DMS 273 treated with DMSO at 0.1 percent for 48 hours (cell line): ENCODE measurements around the gene FAM241B.

Source experiments
- DNase-seq: peaks from one replicate; lab custom pipeline; 2025; lab: John Stamatoyannopoulos, UW

The FAM241B gene, protein sequence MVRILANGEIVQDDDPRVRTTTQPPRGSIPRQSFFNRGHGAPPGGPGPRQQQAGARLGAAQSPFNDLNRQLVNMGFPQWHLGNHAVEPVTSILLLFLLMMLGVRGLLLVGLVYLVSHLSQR

DNA sequence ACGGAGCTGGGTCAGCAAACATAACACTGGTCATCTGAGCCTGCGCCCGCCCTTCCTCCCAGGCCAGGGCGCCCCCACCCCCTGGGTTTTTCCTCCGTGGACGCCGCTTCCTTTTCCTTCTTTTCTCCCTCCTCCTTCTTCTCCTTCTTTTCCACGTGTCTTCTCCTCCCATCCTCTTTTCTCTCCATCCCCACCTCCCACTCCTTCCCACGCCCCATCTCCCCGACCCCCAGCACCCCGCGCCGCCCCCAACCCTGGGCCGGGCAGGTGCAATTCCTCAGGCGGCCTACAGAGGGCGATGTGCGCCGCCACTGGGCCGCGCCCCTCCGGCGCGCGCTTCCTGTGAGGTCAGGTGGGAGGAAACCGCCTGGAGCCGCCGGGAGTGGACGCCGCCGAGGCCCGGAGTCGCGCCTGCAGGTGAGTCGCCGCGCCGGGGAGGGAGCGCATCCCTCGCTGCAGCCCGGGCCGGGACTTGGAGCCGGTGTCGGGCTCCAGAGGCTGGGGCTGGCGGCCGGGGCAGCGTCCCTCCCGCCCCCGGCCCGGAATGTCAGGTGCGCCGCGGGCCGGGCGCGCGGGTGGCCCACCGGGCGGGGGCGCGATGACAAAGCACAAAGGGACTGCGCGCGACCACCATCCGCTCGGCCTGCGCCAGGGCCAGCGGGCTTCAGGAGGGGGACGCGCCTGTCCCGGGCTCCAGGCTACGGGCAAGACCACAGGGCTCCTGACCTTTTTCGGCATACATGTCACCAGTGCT lies at the start of gene FAM241B:
TSS of gene FAM241B (plus strand) at position 351 of the 754 bp plus-strand sequence. CDS start 1,497 bp downstream, outside the sequence.
- no peak for DNase-seq

DNA sequence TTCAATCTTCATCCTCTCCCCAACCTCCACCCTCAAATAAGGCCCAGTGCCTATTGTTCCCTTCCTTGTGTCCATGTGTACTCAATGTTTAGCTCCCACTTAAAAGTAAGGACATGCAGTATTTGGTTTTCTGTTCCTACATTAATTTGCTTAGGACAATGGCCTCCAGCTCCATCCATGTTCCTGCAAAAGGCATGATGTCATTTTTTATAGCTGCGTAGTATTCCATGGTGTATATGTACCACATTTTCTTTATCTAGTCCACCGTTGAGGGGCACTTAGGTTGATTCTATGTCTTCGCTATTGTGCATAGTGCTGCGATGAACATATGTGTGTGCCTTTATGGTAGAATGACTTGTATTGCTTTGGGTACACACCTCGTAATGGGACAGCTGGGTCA lies 49.6 kb upstream of the FAM241B start:
- DNase-seq, result no peak

DNA sequence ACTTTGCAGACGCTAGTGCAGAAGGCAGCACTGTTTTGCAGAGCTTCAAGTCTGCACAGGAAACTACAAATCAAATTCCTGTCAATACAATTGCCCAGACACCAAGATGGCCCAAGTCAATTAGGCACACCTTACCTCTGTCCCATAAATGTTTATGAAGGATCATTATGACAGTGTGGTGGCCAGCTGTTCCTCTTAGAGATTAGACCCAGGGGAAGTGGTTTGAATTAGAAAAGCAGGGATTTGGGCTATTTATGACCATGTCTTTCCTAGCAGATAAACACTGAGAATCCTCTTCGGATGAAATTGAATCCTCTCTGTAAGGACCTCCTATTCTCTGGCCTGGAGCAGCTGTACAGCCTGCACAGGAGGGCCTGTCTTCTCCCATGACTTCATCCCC lies 46.9 kb upstream of the FAM241B start:
- DNase-seq, result no peak

DNA sequence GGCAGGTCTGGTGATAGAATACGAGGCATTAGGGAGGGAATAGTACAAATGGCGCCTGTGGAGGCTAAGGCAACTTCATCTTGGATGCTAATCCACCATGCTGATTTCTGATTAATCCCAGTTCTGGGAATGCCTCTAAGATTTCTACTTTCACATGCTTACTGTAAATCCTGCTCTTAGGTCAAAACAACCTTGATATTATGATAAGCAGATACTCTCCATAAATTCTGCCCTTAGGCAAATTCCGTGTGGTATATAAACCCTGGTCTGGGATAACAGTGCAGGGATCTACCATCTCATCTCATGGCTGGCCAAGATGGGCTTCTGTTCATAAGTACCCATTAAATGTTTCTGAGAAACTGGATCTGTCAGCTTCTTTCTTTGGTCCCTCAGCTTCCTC lies 45.4 kb upstream of the FAM241B start:
- no peak for DNase-seq

DNA sequence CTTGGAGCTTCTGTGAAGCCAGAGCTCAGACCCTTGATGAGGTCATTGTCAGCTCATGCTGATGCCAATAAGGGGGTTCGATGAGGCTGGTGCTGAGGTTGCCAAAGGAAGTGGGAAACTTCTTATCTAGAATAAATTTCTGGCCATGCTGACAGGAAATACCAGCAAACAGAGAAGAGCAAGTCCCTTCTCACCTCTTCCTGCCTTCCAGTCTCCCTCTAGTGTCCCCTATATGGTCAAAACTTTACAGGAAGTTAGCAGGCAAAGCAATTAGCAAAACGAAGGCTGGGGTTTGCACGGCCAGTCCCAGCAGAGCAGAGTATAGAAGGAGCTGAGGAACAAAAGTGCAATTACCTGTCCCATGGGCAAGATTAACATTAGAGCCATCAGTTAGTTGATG lies 41.7 kb upstream of the FAM241B start:
- DNase-seq, result no peak

DNA sequence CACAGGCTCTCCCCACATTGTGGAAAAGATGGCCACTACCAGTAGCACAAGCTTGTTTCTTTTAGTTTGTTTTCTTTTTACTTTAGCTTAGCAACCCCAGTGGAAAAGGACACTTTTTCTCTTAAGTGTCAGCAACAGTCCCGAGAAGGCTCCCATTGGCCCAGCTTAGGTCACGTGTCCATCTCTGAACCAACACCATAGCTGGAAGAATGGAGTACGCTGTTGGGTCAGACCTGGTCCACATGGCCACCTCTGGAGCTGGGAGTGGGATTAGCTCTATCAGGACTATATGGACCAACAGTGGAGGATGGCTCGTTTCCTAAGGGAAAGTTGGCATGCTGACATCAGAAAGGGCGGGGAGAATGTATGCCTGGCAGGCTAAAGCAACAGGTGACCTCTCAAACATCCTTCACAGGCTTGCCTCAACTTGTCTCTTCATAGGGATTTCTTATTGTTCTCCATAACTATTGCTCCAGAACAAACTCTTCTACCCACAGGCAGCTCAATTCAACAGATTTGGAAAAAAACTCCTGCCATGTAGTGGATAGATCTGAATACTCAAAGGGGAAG lies 29.2 kb upstream of the FAM241B start:
- DNase-seq, result no peak

DNA sequence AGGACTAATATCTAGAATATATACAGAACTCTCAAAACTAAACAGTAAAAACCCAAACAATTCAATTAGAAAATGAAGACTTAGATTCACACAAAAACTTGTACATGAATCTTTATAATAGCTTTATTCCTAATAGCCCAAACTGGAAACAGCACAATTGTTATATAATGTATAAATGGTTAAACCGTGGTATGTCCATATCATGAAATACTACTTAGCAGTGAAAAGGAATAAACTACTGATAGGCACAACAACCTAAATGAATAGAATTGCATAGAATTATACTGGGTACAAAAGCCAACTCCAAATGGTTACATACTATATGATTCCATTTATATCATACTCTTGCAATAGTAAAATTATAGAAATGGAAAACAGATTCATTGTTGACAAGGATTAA lies 21.0 kb upstream of the FAM241B start:
- DNase-seq, result no peak

DNA sequence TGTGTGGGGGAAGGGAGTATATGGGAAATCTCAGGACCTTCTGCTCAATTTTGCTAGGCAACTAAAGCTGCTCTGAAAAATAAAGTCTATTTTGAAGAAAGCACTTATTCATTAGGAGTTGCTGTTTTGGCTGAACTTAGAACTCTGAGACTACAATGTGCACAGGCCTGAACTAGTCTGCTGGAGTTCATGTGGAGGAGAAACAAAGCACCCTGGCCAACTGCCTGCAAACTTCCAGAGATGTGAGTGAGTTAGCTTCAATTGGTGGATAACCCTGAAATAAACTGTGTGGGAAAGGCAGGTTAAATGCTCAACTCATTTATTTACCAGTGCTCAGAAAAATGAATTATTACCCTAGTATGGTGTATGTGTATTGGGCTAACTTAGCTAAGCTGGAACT lies 17.3 kb upstream of the FAM241B start:
- DNase-seq, result no peak

DNA sequence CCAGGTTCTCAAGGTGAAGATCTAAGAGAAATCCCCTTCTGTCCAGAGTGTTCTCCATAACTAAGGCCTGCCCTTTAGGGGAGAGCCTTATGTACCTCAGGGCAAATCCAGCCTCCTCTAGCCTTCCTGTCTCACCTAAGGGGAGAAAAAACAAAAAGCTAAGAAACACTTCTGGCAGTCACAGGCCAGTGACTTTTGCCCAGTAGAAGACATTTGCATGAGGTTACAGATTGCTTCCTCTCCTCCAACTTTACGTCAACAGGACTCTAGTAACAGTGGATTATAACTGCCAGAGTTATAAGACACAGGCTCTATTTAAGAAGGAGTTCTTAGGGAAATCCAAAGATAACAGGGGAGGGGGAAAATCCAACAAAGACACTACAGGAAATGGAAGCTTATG lies 15.9 kb upstream of the FAM241B start:
- DNase-seq, result no peak

DNA sequence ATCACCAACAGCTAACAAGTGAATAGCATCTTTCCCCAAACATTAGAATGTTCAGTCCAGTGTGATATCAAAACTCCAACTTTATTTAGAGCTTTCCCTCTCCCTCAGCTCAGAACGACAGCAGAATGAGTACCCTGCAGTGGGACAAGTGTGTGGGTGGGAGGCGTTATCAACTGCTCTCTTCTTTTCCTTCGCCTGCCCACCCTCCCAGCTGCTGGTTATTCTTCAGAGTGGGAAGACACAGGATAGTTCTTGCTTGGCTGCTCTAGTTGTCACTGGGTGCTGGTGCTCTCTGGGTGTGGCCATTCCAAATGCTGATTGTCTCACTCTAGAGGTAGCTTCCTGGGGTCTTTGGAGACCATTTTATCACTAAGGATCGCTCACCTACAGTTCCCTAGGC lies 13.7 kb upstream of the FAM241B start:
- DNase-seq, result no peak

DNA sequence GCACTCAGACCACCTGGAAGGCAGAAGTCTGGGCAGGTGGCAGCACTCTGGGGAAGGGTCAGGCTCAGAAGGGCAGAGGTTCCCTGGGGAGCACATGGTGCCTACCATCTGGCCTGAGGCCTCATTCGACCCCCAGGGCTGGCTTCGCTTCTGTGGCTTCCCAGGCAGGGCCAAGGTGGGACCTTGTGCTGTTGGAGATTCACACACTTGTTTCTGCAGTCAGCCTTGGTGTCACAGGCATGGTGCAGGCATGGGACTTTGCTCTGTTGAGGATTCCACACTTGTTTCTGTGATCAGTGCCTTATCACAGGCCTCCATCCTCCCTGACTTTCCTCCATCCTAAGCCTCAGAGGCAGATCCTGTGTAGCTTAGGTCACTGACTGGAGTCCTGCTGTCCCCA lies 11.3 kb upstream of the FAM241B start:
- no peak for DNase-seq

DNA sequence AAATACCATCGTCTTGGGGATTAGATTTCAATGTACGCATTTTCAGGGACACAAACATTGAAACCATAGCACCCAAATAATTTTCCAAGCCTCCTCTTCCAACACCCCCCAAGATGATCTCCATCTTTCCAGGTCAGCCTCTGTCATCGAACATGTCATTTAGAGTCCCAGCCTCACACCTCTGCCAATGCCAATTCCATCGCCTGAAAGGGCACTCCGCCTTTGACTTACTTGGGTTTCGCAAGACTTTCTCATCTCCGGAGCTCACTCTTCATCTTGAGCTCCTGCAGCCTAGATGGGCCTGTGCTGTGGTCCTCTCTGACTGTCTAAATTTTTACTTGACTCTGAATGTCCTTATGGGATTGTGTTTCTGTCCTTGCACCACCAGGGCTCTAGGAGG lies 10.4 kb upstream of the FAM241B start:
- no peak for DNase-seq

DNA sequence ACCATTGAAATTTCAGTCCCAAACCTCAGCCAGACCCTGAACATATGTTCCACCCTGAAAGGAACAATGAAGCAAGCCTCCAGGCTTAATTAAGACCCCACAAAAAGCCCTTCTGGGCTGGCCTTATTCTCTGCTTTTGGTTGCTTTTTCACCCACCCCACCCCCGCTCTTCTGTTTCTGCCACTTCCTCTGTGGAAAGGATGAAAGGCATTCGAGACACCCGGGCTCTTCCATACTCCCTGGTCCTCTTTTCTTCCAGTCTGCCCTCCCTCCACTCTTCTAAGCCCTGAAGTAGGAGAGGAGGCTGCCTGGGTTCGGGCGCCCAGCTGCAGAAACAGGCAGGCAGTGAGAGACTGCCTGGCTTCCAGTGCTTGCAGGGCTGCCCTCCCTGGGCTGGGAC lies 9.4 kb upstream of the FAM241B start:
- no peak for DNase-seq

DNA sequence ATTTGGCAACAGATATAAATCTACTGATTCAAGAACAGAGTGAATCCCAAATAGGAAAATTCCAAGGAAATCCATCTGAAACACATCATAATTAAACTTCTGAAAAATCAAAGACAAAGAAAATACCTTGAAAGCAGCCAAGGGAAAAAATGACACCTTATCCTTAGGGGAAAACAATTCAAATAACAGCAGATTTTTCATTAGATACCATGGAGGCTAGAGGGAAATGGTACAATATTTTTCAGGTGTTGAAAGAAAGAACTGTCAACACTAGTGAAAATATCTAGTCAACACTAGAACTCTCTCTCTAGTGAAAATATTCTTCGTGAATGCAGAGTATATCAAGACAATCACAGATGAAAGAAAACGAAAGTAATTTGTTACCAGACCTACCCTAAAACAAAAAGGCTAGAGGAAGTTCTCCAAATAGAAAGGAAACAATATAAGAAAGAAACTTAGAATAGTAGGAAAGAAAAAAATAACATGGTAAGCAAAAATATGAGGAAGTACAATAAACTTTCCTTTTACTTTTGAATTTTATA lies 5.7 kb upstream of the FAM241B start:
- DNase-seq, result no peak

DNA sequence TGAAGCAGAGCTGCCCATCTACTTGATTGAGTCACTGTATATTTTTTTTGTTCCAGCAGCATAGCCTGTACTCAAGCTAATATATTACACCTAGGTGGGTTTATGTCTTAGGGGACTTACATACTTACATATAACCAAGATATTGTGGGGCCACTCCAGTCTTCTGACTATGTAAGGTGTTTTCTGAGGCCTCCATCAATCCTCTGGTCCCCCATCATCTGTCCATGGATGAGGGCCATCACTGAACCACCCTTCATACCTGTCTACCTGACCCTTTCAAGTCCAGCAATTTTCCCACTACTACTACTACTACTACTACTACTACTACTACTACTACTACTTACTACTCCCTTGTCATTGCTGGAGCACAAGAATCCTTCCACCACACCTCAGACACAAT lies 3.2 kb upstream of the FAM241B start:
- DNase-seq, result no peak

DNA sequence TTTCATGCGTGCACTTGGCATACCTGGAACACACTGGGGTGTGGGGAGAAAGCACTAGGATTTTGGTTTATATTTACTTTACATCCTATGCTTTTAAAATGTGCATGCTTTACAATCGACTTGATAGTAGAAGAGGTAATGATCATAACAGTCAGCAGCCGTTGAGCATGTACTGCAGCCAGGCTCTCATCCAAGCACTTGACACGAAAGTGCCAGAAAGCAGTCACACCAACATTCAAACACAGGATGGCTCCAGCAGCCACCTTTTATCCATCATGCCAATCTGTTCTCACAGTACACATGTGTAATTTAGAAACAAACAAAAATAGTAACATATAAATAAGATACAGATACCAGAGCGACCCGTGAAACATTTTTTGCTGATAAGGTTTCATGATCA lies 1.2 kb upstream of the FAM241B start:
- DNase-seq, result no peak

DNA sequence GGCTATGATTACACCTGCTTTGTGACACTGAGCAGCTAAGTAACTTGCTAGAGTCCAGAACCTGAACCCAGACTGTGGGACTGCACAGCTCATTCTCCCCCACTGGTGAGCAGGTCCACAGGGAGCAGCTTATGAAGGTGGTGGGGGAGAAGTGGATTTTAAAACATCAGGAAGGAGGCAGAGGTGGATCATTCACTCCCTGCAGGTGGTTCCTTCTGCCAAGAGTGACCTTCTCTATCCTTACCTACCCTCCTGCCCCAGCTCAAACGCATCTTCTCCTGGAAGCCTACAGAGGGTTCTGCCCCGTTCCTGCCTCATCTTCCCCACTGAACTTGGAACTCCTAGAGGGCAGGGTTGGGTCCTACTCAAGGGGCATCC lies 539 bp upstream of the FAM241B start:
- no peak for DNase-seq

DNA sequence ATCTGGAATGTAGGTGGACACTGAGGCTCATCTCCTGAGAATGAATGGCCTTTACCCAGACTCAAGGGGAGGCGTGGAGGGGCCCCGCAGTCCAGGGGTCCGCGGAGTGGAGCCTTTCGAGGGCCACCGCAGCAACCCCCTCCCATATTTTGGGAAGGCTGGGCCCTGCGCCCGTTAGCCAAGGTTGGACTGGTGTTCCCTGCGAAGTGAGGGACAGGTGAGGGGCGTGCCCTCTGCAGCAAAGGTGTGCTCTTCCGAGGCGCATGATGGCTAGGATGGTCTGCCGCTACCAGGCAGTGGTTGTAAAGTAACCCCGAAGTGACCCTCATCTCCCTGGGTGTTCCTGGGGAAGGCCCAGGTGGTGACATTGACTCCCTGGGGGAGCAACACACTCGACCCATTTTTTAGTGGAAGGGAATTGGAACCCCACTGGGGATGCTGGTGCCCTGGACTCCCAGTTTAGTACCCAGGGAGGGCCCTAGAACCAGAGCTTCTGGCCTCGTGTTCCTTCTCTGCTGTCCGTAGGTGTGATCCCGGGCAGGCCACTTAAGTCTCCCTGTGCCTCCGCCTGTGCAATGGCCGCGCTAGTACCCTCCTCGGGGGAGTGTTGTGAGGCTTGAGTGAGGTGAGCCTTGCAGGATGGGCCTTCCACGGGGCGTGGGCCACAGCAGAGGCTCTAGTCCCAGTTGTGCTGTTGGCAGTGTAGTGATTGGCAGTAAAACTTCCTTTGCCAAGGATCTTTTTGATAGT lies 779 bp downstream of the FAM241B start:
- no peak for DNase-seq

DNA sequence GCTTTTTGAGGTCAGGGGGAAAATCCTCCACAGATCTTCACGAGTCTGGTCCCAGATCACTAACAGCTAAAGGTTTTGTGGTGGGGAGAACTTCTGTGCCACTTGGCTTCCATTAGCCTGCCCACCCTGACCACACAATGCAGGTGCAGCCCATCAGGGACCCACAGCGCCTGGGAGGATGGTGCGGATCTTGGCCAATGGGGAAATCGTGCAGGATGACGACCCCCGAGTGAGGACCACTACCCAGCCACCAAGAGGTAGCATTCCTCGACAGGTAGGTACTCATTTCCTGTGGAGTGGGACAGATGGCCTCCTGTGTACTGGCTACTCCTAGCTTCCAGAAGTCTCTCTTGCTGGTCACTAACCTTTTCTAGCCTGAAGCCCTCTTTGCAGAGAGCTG lies 1.5 kb downstream of the FAM241B start:
- no peak for DNase-seq

DNA sequence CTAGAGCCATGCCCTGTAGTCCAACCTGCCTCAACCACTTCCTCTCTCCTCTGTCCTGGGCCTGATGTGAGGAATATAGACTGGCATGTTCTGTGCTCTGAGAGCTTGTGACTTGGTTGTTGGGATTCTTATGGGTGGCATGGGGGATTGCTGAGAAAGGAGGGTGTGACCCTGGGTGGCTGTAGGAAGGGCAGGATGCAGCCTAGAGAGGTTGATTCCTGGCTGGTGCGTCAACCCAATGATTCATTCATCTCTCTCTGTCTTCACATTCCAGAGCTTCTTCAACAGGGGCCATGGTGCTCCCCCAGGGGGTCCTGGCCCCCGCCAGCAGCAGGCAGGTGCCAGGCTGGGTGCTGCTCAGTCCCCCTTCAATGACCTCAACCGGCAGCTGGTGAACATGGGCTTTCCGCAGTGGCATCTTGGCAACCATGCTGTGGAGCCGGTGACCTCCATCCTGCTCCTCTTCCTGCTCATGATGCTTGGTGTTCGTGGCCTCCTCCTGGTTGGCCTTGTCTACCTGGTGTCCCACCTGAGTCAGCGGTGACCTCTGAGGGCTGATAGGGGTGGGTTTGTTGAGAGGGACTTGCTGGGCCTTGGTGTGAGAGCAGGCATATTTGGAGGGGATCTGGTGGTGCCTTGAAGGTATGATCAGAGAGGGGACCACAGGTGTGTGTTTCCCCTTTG lies 2.6 kb downstream of the FAM241B start:
- no peak for DNase-seq

DNA sequence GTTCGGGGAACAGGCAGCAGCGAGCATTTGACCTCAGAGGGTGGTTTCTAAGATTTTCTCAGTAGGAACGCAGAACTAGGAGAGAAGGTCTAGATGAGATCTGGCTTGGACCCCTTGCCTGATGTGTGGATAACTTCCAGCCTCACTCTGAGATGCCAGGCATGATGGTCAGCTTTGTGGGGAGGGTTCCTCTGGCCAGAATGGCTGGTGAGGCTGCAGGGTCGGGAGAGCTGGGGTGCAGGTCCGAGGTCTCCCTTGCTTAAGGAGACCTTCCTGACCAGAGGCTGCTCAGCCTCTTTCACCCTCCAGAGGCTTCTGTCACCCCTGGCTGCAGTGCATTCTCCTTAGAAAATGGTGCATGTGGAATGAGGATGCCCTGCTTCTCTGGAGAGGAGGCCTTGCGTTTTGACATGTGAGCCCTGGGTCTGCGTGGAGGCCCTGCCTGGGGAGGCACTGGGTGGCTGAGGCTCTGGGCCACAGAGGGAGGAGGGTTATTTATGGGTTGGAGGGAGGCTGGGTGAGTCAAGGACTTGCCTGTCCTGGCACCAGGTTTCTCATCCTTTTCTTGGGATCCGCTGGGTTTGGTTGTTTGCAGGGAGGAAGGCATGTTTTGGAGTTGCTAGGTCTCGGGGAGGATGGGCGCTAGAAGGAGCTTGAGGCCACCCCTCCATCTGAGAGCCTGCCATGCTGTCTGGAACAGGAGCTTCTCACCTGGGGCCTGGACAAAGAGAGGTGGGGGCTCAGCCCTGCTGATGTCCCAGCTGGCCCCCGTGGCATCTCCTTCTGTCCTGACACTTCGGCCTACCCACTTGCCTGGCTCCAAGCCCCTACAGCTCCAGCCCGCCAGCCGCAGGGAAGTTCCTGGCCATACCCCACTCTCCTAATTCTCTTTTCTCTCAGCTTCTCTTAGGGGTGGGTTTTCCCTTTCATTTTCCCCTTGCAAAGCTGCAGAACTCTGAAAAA lies 3.9 kb downstream of the FAM241B start:
- DNase-seq, result no peak
